Astrocyte of the cerebellum (primary cell): ENCODE results near the gene LIN7C.

Experiments used
- DNase-seq: peaks from one replicate; pipeline ENCODE4 v3.0.0-alpha.2; 2011; ENCODE audit warnings: low read depth
- H3K4me3 ChIP-seq: 2 replicates; pipeline ENCODE4 v1.5.1; 2011; ENCODE audit warnings: mild to moderate bottlenecking, low read depth, low read length, moderate library complexity
- CTCF ChIP-seq: IDR thresholded peaks from 2 replicates; pipeline ENCODE4 v1.5.1; 2012; ENCODE audit warnings: low read length, low read depth, moderate library complexity, mild to moderate bottlenecking; ENCODE audit errors: missing control alignments
- in situ Hi-C: cut with HindIII; loops from 2 replicates; pipeline ENCODE4 v1.10.0; 2017; ENCODE audit warnings: low sequenced_read_pairs

LIN7C gene

GRCh38 chr11:27447288-27448183 is 59.0 kb downstream of the LIN7C start:
- in situ Hi-C loops, result no loop called here
- no peak for DNase-seq
- TF ChIP-seq CTCF, result no peak

GRCh38 chr11:27445625-27446024 is 60.9 kb downstream of the LIN7C start:
- TF ChIP-seq CTCF, result no peak
- in situ Hi-C loops, result no loop called here
- DNase-seq, result no peak
- no peak overlapping the region for H3K4me3 ChIP-seq

More at GRCh38 chr11:27447288-27448183, 59.0 kb downstream of the LIN7C start:
- no peak overlapping the region for H3K4me3 ChIP-seq

- no peak for DNase-seq
- TF ChIP-seq CTCF, result no peak
- in situ Hi-C loops, result no loop called here
- H3K4me3 ChIP-seq, result no peak overlapping the region
Measured at GRCh38 chr11:27444801-27445215, 61.8 kb downstream of the LIN7C start.
